GM19043 (cell line): ENCODE data around the gene TOX2.

Experiments used
- ATAC-seq: cut with Tn5 transposase; IDR thresholded peaks from one replicate; pipeline ENCODE4 v1.9.1; 2021; ENCODE audit warnings: low read depth; ENCODE audit not compliant: unreplicated experiment

The TOX2 gene

DNA sequence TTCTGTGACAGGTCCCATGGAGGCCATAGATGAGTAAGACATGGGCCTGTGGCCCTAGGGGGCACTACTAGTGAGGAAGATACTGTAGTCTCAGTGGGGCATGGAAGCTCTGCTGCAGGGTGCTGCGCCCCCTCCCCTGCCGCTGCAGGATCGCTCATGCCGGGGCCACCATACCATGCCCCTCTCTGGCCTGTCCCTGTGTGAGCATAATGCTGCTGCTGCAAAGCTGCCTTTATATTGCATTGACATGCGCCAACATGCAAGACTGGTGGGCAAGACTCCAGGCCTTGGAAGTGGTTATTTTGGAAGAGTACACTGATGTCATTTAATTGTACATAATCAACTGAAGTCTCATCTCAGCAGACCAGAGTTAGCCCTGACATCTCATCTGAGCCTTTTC is 60.0 kb downstream of the TOX2 start:
- ATAC-seq, result no peak

- no peak for ATAC-seq
Observed at GRCh38 chr20:43975096-43975768, 60.6 kb downstream of the TOX2 start.

- no peak for ATAC-seq
Observed at GRCh38 chr20:43976547-43976946, 61.9 kb downstream of the TOX2 start.

- ATAC-seq, result no peak
Observed at GRCh38 chr20:43977252-43977651, 62.6 kb downstream of the TOX2 start.

DNA sequence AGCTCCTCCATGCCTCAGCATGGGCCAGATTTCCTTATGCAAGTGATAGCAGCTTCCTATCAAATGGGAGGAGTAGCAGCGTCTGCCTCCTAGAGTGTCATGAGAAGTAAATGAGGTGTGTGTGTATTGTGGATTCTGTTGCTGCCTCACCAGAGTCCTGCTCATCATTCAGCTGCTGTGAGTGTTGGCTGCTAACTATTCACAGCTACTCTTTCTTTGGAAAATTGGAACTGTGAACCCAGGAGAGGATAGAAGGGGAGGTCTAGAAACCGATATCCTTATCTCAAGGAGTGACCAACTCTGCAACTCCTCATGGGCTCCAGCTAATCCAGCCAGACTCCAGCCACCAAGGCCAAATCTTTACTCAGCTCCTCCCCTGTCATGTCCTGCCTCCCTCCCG is 63.3 kb downstream of the TOX2 start:
- no peak for ATAC-seq

DNA sequence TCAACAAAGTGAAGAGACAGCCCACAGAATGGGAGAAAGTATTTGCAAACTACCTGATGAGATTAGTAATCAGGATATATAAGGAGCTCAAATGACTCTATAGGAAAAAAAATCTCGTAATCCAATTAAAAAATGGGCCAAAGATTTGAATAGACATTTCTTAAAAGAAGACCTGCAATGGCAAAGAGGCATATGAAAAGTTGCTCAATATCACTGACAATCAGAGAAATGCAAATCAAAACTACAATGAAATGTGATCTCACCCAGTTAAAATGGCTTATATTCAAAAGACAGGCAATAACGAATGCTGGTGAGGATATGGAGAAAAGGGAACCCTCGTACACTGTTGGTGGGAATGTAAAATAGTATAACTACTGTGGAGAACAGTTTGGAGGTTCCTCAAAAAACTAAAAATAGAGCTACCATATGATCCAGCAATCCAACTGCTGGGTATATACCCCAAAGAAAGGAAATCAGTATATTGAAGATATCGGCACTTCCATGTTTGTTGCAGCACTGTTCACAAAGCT is 65.0 kb downstream of the TOX2 start:
- ATAC-seq, result no peak

- ATAC-seq, result no peak
Observed at GRCh38 chr20:43981540-43981939, 66.9 kb downstream of the TOX2 start.

DNA sequence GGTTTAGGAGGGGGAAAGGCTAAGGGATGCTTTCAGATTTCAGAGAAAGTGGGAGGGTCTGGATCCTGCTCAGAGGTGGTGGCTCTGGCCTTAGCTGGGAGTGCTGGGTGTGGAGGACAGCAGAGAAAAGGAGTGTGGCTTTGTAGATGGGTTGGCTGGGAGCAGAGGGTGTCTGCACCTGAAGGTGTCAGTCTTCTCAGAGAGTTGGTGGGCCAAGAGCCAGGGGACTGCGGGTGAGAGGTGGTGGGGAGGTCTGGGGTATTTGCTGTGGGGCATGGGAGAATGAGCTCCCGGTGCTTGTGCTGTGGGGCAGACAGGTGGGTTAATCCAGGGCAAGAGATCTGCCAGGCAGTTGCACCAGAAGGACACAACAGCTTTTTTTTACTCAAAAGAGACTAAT is 67.4 kb downstream of the TOX2 start:
- ATAC-seq, result no peak

DNA sequence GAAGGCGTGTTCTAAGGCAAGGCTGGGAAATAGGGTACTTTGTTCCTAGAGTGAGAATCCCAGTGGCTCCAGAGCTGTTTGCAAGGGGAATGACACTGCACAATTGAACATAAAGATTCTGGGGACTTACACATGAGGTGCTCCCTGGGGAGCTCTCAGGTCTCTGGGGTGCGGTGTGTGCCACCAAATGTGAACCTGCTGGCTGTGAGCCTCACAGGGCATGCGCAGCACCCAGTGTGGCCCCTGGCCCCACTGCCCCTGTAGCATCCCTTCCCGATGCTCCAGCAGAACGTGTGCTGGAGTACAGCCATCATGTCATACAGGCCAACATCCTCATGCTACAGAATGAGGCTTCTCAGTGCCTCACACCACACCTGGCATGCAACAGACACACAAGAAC is 68.2 kb downstream of the TOX2 start:
- no peak for ATAC-seq

GRCh38 chr20:43983359-43983758 is 68.7 kb downstream of the TOX2 start:
- no peak for ATAC-seq

GRCh38 chr20:43983904-43984361 is 69.3 kb downstream of the TOX2 start:
- no peak for ATAC-seq

GRCh38 chr20:43984587-43984986 is 69.9 kb downstream of the TOX2 start:
- ATAC-seq, result no peak

GRCh38 chr20:43985121-43985520 is 70.5 kb downstream of the TOX2 start:
- ATAC-seq, result no peak

GRCh38 chr20:43985608-43986316 is 71.1 kb downstream of the TOX2 start:
- no peak for ATAC-seq

- no peak for ATAC-seq
Observed at GRCh38 chr20:43987018-43987417, 72.4 kb downstream of the TOX2 start.

DNA sequence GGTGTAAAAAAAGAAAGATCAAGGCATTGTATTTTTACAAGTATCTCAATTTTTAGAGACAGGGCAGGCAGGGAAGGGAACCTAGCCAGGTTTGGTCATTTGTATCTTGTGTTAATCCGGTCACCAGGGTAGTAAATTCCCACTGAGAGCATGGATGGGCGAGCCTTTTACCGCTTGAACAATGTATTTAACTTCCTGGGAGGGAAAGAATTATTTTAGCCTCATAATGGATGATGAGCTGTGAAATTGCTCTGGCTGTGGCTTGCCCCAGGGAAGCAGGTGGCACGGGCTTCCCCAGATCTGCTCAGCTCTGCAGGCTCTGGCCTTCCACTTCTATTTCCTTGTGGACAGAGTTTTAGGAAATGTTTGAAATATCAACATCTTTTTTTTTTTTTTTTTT is 72.9 kb downstream of the TOX2 start:
- no peak for ATAC-seq

DNA sequence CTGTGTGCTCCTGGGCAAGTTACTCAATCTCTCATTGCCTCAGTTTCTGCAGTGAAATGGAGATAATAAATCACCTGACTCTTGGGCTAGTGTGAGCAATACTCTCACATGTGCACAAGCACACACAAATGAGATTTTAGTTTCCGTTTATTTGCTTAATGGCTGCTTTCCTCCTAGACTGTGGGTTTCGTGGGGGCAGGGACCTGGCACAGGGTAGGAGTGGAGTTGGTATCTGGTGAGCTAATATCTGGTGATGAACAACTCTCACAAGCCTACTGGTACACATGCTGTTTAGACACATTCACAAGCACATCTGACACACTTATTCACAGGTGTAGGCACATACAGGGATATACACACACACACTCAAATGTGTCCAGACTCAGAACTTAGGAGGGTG is 73.8 kb downstream of the TOX2 start:
- ATAC-seq, result no peak

DNA sequence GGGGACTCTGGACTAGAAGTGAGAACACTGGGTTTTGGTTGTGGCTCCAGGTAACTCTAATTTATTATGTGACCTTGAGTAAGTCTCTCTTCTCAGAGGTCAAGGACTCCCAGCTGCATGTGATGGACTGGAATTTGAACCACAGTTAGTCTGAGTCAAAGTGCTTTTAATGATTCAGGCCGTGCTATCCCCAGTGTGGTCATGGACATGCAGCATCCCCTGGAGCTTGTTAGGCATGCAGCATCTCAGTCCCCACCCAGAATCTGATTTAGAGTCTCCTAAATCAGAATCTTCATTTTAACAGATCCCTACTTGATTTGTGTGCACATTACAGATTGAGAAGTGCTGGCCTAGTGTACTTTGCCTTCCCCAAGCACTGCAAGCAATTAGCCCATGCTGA is 74.2 kb downstream of the TOX2 start:
- no peak for ATAC-seq

DNA sequence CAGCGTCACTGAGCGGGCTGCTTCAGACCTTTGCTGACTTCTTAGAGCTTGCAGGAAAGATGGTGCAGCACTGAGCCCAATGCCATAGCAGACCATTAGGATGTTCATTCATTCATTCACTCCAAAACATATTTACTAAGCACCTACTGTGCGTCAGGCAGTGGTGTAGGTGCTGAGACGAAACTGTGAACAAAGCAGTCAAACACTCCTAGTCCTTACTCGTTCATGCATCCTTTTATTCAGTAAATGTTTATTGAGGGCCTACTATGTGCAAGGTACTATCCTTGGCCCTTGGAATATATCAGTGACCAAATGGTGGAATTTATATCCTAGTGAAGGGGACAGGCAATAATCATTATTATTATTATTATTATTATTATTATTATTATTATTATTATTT is 76.6 kb downstream of the TOX2 start:
- no peak for ATAC-seq

DNA sequence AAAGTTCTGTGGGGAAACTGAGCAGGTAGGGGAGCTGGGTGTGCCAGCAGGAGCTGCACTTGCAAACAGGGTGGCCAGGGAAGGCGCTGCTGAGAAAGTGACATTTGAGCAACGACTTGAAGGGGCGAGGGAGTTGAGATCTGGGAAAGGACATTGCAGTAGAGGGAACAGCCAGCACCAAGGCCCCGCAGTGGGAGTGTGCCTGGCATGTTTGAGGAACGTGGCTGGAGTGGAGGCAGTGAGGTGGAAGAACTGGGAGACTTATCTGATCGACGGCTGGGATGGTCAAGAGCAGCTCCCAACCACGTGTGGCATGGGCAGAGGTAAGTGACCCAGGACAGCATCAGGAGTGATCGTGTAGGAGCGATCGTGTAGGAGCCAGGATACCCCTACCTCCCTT is 77.3 kb downstream of the TOX2 start:
- no peak for ATAC-seq

DNA sequence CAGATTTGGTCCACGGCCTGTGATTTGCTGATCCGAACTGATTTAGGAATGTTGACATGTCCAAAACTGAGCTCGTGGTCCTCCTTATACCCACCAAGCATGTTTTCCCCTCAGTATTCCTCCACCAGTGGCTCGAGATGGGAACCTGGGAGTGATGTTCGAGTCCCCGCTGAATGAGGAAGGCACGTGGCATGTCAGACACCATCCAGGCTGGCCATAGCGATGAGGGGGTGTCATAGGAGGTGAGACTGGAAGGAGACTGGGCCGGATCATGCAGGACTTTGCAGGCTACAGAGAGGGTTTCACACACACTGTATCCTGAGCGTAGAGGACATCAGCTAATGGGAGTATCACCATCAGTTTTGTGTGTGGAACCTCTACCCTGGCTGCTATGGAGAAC is 78.2 kb downstream of the TOX2 start:
- ATAC-seq, result no peak

GRCh38 chr20:43993560-43993959 is 78.9 kb downstream of the TOX2 start:
- ATAC-seq, result no peak
